ENCODE data around the gene SMIM5. TPM values are rescaled to one million over a fixed set of nuclear protein-coding genes. Genes with fewer than 3 reads are reported as not detected.

SMIM5 gene
- total and polyA plus RNA-seq, 8 donors: 0.55 to 15.3 (median 0.86) TPM

- no peak for DNase-seq
- WGBS, 2 donors: 77 to 84% methylated on average over 9 of the region's 9 CpGs
Measured at GRCh38 chr17:75603123-75603522, 30.1 kb upstream of the SMIM5 start.

DNA sequence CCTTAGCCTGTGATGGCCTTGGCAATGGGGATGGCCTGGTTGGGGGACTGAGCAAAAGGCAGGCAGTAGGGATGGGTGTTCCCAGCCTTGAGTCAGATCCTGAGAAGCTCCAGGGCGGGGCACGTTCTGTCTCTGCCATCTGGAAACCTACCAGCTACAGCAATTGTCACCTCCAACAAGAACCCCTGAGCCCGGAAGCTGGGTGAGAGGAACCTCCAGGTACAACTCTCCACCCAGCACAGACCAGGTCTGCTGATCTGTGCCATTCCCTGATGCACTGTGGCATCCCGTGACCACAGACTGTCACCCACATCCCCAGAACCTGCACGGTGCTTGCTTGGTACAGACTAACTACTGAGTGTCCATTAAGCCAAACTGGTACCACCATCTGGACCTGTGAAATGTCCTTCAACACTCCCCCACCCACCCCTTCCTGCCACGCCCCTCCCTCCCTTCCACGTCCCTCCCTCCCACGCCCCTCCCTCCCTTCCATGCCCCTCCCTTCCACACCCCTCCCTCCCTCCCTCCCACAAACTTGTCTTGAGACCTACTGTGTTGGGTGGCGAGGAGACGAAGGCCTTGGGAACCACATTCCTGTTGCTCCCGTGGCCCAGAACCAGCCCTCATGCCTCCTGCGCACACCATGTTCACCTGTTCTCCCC is 29.1 kb upstream of the SMIM5 start:
- intact Hi-C loops (cut with DNase I): no loop called here
- no peak for DNase-seq
- WGBS, 2 donors: 79 to 83% methylated on average over 9 to 12 of the region's 12 CpGs
- H3K4me3 ChIP-seq: no peak overlapping the region
- no peak for FAIRE-seq
- H3K36me3 ChIP-seq: no peaks in the 10 kb centered on the region
- no peaks in the 10 kb centered on the region for H3K9me3 ChIP-seq
- H3K27me3 ChIP-seq: no peaks in the 10 kb centered on the region
- TF ChIP-seq CTCF (IDR thresholded peaks at IDR 0.05): no peak
- ATAC-seq: no peak
- no peaks in the 10 kb centered on the region for H3K4me1 ChIP-seq
- no peak overlapping the region for H3K27ac ChIP-seq

More at GRCh38 chr17:75603123-75603522, 30.1 kb upstream of the SMIM5 start:
- H3K27ac ChIP-seq: no peak overlapping the region
- intact Hi-C loops (cut with DNase I): no loop called here
- no peak for TF ChIP-seq CTCF (IDR thresholded peaks at IDR 0.05)
- no peaks in the 10 kb centered on the region for H3K9me3 ChIP-seq
- H3K4me1 ChIP-seq: no peaks in the 10 kb centered on the region
- no peaks in the 10 kb centered on the region for H3K27me3 ChIP-seq
- no peaks in the 10 kb centered on the region for H3K36me3 ChIP-seq
- ATAC-seq (no peak), FAIRE-seq (no peak)
- no peak overlapping the region for H3K4me3 ChIP-seq

DNA sequence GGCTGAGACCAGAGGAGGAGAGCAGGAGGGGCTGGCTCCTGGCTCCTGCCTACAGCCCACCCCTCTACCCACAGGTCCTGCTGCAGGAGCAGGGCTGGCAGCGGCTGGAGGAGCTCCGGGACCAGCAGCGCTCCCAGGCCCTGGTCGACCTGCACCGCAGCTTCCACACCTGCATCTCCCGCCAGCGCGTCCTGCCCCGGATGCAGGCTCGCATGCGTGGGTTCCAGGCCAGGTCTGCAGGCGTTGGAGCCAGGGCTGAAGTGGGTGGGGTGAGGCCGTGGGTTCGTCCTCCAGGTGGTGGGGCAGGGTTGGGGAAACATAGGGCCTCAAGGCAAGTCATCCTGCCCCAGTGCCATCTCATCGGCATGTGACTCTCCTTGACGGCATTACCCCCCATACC is 27.4 kb upstream of the SMIM5 start:
- ATAC-seq (no peak), DNase-seq (peak in 2 of 6 donors; percentile 53 to 56)
- 84 to 86% methylated on average over 15 to 16 of the region's 16 CpGs for WGBS, 2 donors

GRCh38 chr17:75607086-75607485 is 26.1 kb upstream of the SMIM5 start:
- intact Hi-C loops (cut with DNase I): no loop called here
- H3K36me3 ChIP-seq: no peaks in the 10 kb centered on the region
- H3K27ac ChIP-seq: no peak overlapping the region
- H3K4me1 ChIP-seq: no peaks in the 10 kb centered on the region
- no peaks in the 10 kb centered on the region for H3K9me3 ChIP-seq
- no peak for ATAC-seq
- no peak for FAIRE-seq
- H3K4me3 ChIP-seq: no peak overlapping the region
- WGBS, 2 donors: 74 to 85% methylated on average over 5 of the region's 5 CpGs
- H3K27me3 ChIP-seq: no peaks in the 10 kb centered on the region
- DNase-seq: no peak
- TF ChIP-seq CTCF (IDR thresholded peaks at IDR 0.05): no peak

More for the DNA sequence above, 27.4 kb upstream of the SMIM5 start:
- no peak overlapping the region for H3K4me3 ChIP-seq
- H3K27ac ChIP-seq: no peak overlapping the region
- no peaks in the 10 kb centered on the region for H3K36me3 ChIP-seq
- no peak for TF ChIP-seq CTCF (IDR thresholded peaks at IDR 0.05)
- no peaks in the 10 kb centered on the region for H3K4me1 ChIP-seq
- no peaks in the 10 kb centered on the region for H3K27me3 ChIP-seq
- no peak for FAIRE-seq
- H3K9me3 ChIP-seq: no peaks in the 10 kb centered on the region
- intact Hi-C loops (cut with DNase I): no loop called here

All from pancreas (tissue), 10 donors.